ENCODE results near the gene CROCC. TPM values are rescaled to one million over a fixed set of nuclear protein-coding genes. Genes with fewer than 3 reads are reported as not detected.

The CROCC gene
- total and polyA plus RNA-seq, 2 experiments from 2014 or later = 15.1 to 106 TPM

DNA sequence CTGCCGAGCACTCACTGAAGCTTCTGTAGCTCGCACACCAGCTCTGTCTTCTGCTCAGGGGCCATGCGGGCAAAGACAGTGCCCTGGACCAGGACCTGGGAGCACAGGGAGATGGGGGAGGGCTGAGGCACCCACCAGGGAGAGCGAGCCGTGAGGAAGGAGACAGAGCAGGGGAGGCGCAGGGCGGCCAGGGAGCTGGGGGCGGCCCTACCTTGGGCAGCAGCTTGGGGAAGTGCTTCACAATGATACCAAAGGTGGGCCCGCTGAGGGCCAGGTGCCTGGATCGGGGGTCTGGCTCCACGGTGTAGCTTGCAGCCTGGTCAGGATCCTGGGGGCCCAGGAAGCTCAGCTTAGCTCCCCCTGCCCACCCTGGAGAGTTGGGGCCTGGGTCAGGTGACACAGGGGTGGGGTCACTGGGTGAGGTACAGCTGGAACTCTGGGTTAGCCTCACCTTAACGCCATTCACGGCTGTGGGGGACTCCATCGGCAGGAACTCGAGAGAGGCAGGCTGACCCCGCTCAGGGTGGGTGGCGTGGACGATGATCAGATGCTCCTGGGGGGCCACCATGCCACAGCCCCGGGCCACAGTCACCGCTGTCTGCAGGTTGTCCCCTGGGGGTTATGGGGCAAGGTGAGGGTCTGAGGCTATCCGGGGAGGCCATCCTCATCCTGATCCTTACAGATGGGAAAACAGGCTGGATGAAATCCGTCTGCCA lies 68.1 kb downstream of the CROCC start:
- Mint-ChIP-seq H3K4me3 (no peak overlapping the region), H3K36me3 (ENCODE audit: low read depth) (peaks cover 6% of the 10 kb centered on the region; the same call in 1 of the 3 replicates), H3K27ac (no peak overlapping the region), H3K4me1 (peaks cover 5% of the 10 kb centered on the region; the same call in 1 of the 3 replicates), H3K27me3 (ENCODE audit: insufficient read depth, low read depth, poor library complexity) (peaks cover 6% of the 10 kb centered on the region), H3K9me3 (no peaks in the 10 kb centered on the region)
- Histone ChIP-seq H4K20me1 (replicated peaks; ENCODE audit: insufficient read depth) (no peaks in the 10 kb centered on the region), H3K27me3 (ENCODE audit: insufficient read depth) (no peaks in the 10 kb centered on the region), H3K4me1 (ENCODE audit: insufficient read depth) (no peaks in the 10 kb centered on the region), H3K9me2 (ENCODE audit: insufficient read depth) (no peaks in the 10 kb centered on the region), H3K27ac (ENCODE audit: low read depth) (no peak overlapping the region), H3K79me2 (replicated peaks; ENCODE audit: insufficient read depth) (no peaks in the 10 kb centered on the region), H2AFZ (no peak overlapping the region), H3K36me3 (ENCODE audit: insufficient read depth) (no peaks in the 10 kb centered on the region), H3K4me3 (no peak overlapping the region), H3K4me2 (no peak overlapping the region), H3F3A (replicated peaks; ENCODE audit: low read depth) (no peaks in the 10 kb centered on the region)
- DNase-seq (ENCODE audit: low spot score) (no peak), ATAC-seq (no peak)
- no peak for TF ChIP-seq EZH2phosphoT487 (IDR thresholded peaks at IDR 0.05; ENCODE audit: unreplicated experiment)
- no peak for TF ChIP-seq ZNF114 (CRISPR knock-in tag; IDR thresholded peaks at IDR 0.05)
- no peak for TF ChIP-seq POLR2AphosphoS5 (IDR thresholded peaks at IDR 0.05; ENCODE audit: low read depth)
- TF ChIP-seq ZNF331 (CRISPR knock-in tag; IDR thresholded peaks at IDR 0.05; ENCODE audit: low read depth) = no peak
- TF ChIP-seq NANOG (IDR thresholded peaks at IDR 0.05; ENCODE audit: borderline replicate concordance) = no peak
- TF ChIP-seq REST (IDR thresholded peaks at IDR 0.05; ENCODE audit: unreplicated experiment) = no peak
- TF ChIP-seq CREB1 (CRISPR knock-in tag; IDR thresholded peaks at IDR 0.05; ENCODE audit: low read depth) = no peak
- TF ChIP-seq ZNF462 (CRISPR knock-in tag; IDR thresholded peaks at IDR 0.05) = no peak
- TF ChIP-seq ETS1 (IDR thresholded peaks at IDR 0.05) = no peak
- TF ChIP-seq CTCF (conservative IDR thresholded peaks at IDR 0.05; ENCODE audit: low read depth in 2 of 2) = no peak
